DND-41 (cell line): ENCODE measurements around the gene TRAPPC5.

Experiments
- CTCF ChIP-seq: IDR thresholded peaks from 2 replicates; pipeline ENCODE4 v1.5.1; 2012; ENCODE audit warnings: borderline replicate concordance, low read length, moderate library complexity, mild to moderate bottlenecking; ENCODE audit not compliant: poor library complexity, severe bottlenecking; ENCODE audit errors: extremely low read depth
- EZH2 ChIP-seq: IDR thresholded peaks from 3 replicates; pipeline ENCODE4 v1.6.1; 2012; ENCODE audit warnings: borderline replicate concordance, low read depth, mild to moderate bottlenecking, moderate library complexity, low read length, inconsistent platforms; ENCODE audit not compliant: severe bottlenecking

GRCh38 chr19:7701654-7702457 is 21.2 kb downstream of the TRAPPC5 start, which contains the start of gene FCER2:
- TF ChIP-seq CTCF (no peak), EZH2 (no peak)
